NCI-H2081 (cell line): ENCODE data around the gene MYOC.
"Not testable (repeated sequence)": the region's sequence is repeated elsewhere in the genome, so short reads cannot be mapped to it uniquely, and the experiment has no call there.

Experiments used
- DNase-seq, 2 experiments: peaks; one replicate each; lab custom pipeline; 2025; lab: John Stamatoyannopoulos, UW

MYOC gene

GRCh38 chr1:171652234-171652822, at the start of gene MYOC:
TSS of gene MYOC (minus strand) at chr1:171652688. CDS start at chr1:171652611, 77 bp downstream.
- DNase-seq = no peak

- no peak for DNase-seq
These were observed 47.0 kb upstream of the MYOC start for GRCh38 chr1:171699531-171699930.

GRCh38 chr1:171695772-171696171, 43.3 kb upstream of the MYOC start:
- not testable (repeated sequence) for DNase-seq

GRCh38 chr1:171693541-171693940, 41.1 kb upstream of the MYOC start:
- not testable (repeated sequence) for DNase-seq

GRCh38 chr1:171683870-171684269, 31.4 kb upstream of the MYOC start:
- no peak for DNase-seq

- no peak for DNase-seq
These were observed 27.9 kb upstream of the MYOC start for GRCh38 chr1:171680339-171680738.

GRCh38 chr1:171676823-171677222, 24.3 kb upstream of the MYOC start:
- no peak for DNase-seq

- DNase-seq = no peak
These were observed 22.2 kb upstream of the MYOC start for GRCh38 chr1:171674431-171675405.

GRCh38 chr1:171670739-171671138, 18.3 kb upstream of the MYOC start:
- no peak for DNase-seq

GRCh38 chr1:171668372-171668771, 15.9 kb upstream of the MYOC start:
- DNase-seq = no peak

- DNase-seq = no peak
These were observed 13.8 kb upstream of the MYOC start for GRCh38 chr1:171666114-171666769.

- DNase-seq = no peak
These were observed 12.5 kb upstream of the MYOC start for GRCh38 chr1:171664976-171665375.

GRCh38 chr1:171663854-171664575, 11.5 kb upstream of the MYOC start:
- DNase-seq = no peak

GRCh38 chr1:171663036-171663853, 10.8 kb upstream of the MYOC start:
- no peak for DNase-seq

- DNase-seq = no peak
These were observed 8.7 kb upstream of the MYOC start for GRCh38 chr1:171661076-171661650.

- DNase-seq = not testable (repeated sequence)
These were observed 3.7 kb upstream of the MYOC start for GRCh38 chr1:171656206-171656605.

GRCh38 chr1:171655746-171656116, 3.2 kb upstream of the MYOC start:
- DNase-seq = no peak

- DNase-seq = no peak
These were observed 2.7 kb upstream of the MYOC start for GRCh38 chr1:171654942-171655745.

GRCh38 chr1:171654201-171654941, 1.9 kb upstream of the MYOC start:
- DNase-seq = no peak
